ENCODE data around the gene GLP2R. TPM values are rescaled to one million over a fixed set of nuclear protein-coding genes. Genes with fewer than 3 reads are reported as not detected.

The GLP2R gene
- total RNA-seq: under 0.01 TPM in 1 of 2 replicates, not detected in the other

DNA sequence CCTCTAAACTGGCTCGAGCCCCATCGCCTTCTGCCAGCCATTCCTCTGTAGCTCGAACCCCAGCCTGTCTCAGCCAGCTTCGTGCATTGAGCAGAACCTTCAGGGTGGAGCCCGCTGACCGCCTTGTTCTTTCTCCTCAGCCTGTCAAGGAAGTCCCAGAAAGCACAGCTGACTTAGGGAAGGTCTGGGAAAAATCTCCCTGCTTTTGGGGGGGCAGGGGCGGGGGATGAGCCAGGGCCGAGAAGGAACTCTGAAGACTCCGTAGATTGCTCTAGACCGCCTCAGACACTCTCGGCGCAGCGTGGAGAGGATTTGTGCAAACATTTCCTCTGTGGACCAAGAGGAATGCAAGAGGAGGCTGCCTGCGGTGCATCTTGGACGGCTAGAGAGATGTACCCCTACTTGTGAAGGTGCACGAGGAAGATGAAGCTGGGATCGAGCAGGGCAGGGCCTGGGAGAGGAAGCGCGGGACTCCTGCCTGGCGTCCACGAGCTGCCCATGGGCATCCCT is at the start of gene GLP2R:
GLP2R (plus strand) TSS at position 284 of the 510 bp plus-strand sequence; CDS start at position 424, 140 bp downstream.

GRCh38 chr17:9790889-9791876 is 34.5 kb upstream of the GLP2R start, which contains the start of gene DHRS7C:
TSS of gene DHRS7C (minus strand) at chr17:9791592. CDS start at chr17:9791284, 308 bp downstream.

GRCh38 chr17:9821921-9822320 is 3.8 kb upstream of the GLP2R start, which contains the start of gene GSG1L2:
TSS of gene GSG1L2 (minus strand) at chr17:9822079. CDS start at chr17:9822071, 8 bp downstream.

GRCh38 chr17:9905078-9905415 is 79.3 kb downstream of the GLP2R start, which contains the start of gene RCVRN:
TSS of gene RCVRN (minus strand) at chr17:9905271. CDS start at chr17:9905180, 91 bp downstream.

Other genes with a start within 250 kb of the GLP2R start
- gene CFAP52, start 249.3 kb upstream of the GLP2R start, total RNA-seq: 0.97 TPM in 1 of 2 replicates, not detected in the other
- not detected in 2 replicates for gene USP43, start 180.4 kb upstream of the GLP2R start, total RNA-seq
- not detected in 2 replicates for gene DHRS7C, start 34.3 kb upstream of the GLP2R start, total RNA-seq
- gene GSG1L2, start 3.8 kb upstream of the GLP2R start, total RNA-seq: not detected in 2 replicates
- not detected in 2 replicates for gene RCVRN, start 79.3 kb downstream of the GLP2R start, total RNA-seq